B cell (primary cell): ENCODE data around the gene ABHD5. TPM values are rescaled to one million over a fixed set of nuclear protein-coding genes. Genes with fewer than 3 reads are reported as not detected.

Experiments used
- ATAC-seq: fragments of 200-7000 bp; cut with Tn5 transposase; one replicate; pipeline ENCODE4 v1.10.0; 2021; ENCODE audit warnings: low read depth, mild to moderate bottlenecking, moderate number of reproducible peaks, moderate library complexity
- CTCF ChIA-PET: fragments of 350-600 bp; sonication (Branson Sonifier 250); formaldehyde crosslinking; loops from one replicate; lab custom pipeline; 2021; ENCODE audit warnings: antibody characterized with exemption, inconsistent platforms; lab: Charles Lee
- POLR2A ChIA-PET: fragments of 350-600 bp; sonication (Branson Sonifier 250); formaldehyde crosslinking; loops from one replicate; lab custom pipeline; 2021; ENCODE audit warnings: antibody characterized with exemption; lab: Charles Lee
- DNase-seq: peaks from one replicate; pipeline ENCODE4 v3.0.0; 2013
- H2AFZ ChIP-seq: 2 replicates; pipeline ENCODE4 v1.6.1; 2012; ENCODE audit warnings: mild to moderate bottlenecking, low read depth, low read length; ENCODE audit not compliant: insufficient read depth, poor library complexity, severe bottlenecking
- H3K27ac ChIP-seq, 2 donors: 1 replicate in 1 of 2; 2 replicates in 1 of 2; pipeline ENCODE4 v1.5.1; 2012 to 2013; ENCODE audit warnings: low read length in 2 of 2, mild to moderate bottlenecking in 2 of 2, moderate library complexity in 1 of 2
- H3K27me3 ChIP-seq, 4 experiments: fragments of 200-600 bp in 1 of 4; sonication (generic) in 1 of 4; replicated peaks in 1 of 4; 1 replicate in 2 of 4; 2 replicates in 2 of 4; pipeline versions ENCODE4 v1.6.1 to v1.7.0; 2013 to 2016; ENCODE audit warnings: low read length in 3 of 4, mild to moderate bottlenecking in 2 of 4, mixed read lengths in 1 of 4, moderate library complexity in 1 of 4; ENCODE audit not compliant: insufficient read depth in 4 of 4, control insufficient read depth in 3 of 4; ENCODE audit errors: control extremely low read depth in 1 of 4
- H3K36me3 ChIP-seq, 2 experiments: replicated peaks in 1 of 2; 1 replicate in 1 of 2; 2 replicates in 1 of 2; pipeline versions ENCODE4 v1.6.1 to v1.7.1; 2013; ENCODE audit warnings: low read length in 1 of 2; ENCODE audit not compliant: insufficient read depth in 2 of 2, control insufficient read depth in 1 of 2; ENCODE audit errors: control extremely low read depth in 1 of 2, extremely low read depth in 1 of 2
- H3K4me1 ChIP-seq, 2 donors: fragments of 200-600 bp in 1 of 2; sonication (generic) in 1 of 2; 1 replicate in 1 of 2; 2 replicates in 1 of 2; pipeline versions ENCODE4 v1.5.1 to v1.6.1; 2013 to 2017; ENCODE audit warnings: low read length in 2 of 2; ENCODE audit not compliant: control insufficient read depth in 2 of 2, insufficient read depth in 2 of 2
- H3K4me2 ChIP-seq: replicated peaks from 2 replicates; pipeline ENCODE3; 2012; ENCODE audit warnings: mild to moderate bottlenecking, low read depth, low read length; ENCODE audit not compliant: poor library complexity, severe bottlenecking
- H3K4me3 ChIP-seq, 5 experiments: fragments of 200-600 bp in 1 of 5; sonication (generic) in 1 of 5; 1 replicate in 3 of 5; 2 replicates in 2 of 5; pipeline versions ENCODE4 v1.5.1 to v1.7.0; 2011 to 2016; ENCODE audit warnings: low read length in 4 of 5, mild to moderate bottlenecking in 4 of 5, low read depth in 2 of 5, control low read depth in 1 of 5, moderate library complexity in 1 of 5; ENCODE audit not compliant: insufficient read depth in 1 of 5; ENCODE audit errors: control extremely low read depth in 1 of 5, extremely low read depth in 1 of 5
- H3K79me2 ChIP-seq: fragments of 200-600 bp; sonication (generic); one replicate; pipeline ENCODE4 v1.6.0; 2016; ENCODE audit warnings: low read length; ENCODE audit not compliant: control insufficient read depth, insufficient read depth
- H3K9ac ChIP-seq: fragments of 200-600 bp; sonication (generic); 2 replicates; pipeline ENCODE4 v1.6.1; 2017; ENCODE audit warnings: mild to moderate bottlenecking, low read length, moderate library complexity
- H3K9me3 ChIP-seq, 3 donors: one replicate each; pipeline versions ENCODE4 v1.6.1 to v1.7.1; 2013; ENCODE audit warnings: low read length in 2 of 3; ENCODE audit not compliant: control insufficient read depth in 2 of 3, insufficient read depth in 1 of 3; ENCODE audit errors: control extremely low read depth in 1 of 3
- H4K20me1 ChIP-seq: 2 replicates; pipeline ENCODE4 v1.6.0; 2012; ENCODE audit warnings: mild to moderate bottlenecking, low read length; ENCODE audit not compliant: insufficient read depth, control insufficient read depth, poor library complexity, severe bottlenecking
- H3K27ac Mint-ChIP-seq: one replicate; pipeline ENCODE4 v1.8.0; 2021; ENCODE audit warnings: mixed read lengths
- H3K27me3 Mint-ChIP-seq: one replicate; pipeline ENCODE4 v1.8.0; 2021; ENCODE audit warnings: mixed read lengths
- H3K4me1 Mint-ChIP-seq: one replicate; pipeline ENCODE4 v1.8.0; 2021; ENCODE audit warnings: mixed read lengths
- H3K4me3 Mint-ChIP-seq: one replicate; pipeline ENCODE4 v1.8.0; 2021; ENCODE audit warnings: mixed read lengths
- H3K9me3 Mint-ChIP-seq: one replicate; pipeline ENCODE4 v1.8.0; 2022; ENCODE audit warnings: mixed read lengths; ENCODE audit not compliant: insufficient read depth
- CTCF ChIP-seq: fragments of 200-600 bp; IDR thresholded peaks from one replicate; pipeline ENCODE4 v1.8.0; 2022; ENCODE audit warnings: antibody characterized with exemption, mild to moderate bottlenecking
- EZH2 ChIP-seq: IDR thresholded peaks from 2 replicates; pipeline ENCODE4 v1.6.1; 2012; ENCODE audit warnings: borderline replicate concordance, low read depth, mild to moderate bottlenecking, moderate library complexity, low read length; ENCODE audit not compliant: insufficient read depth, poor library complexity, severe bottlenecking
- WGBS: methylation state at CpG from one replicate; pipeline ENCODE4 v1.1.5; 2013; ENCODE audit warnings: missing lambda C conversion rate; ENCODE audit not compliant: insufficient coverage; 5-methylcytosine and 5-hydroxymethylcytosine counted together
- intact Hi-C: fragments of 100-400 bp; cut with micrococcal nuclease; formaldehyde crosslinking; loops from one replicate; pipeline ENCODE4 v1.10.0; 2022
- polyA plus RNA-seq: library from polyadenylated mRNA; depleted of rRNA; stranded (reverse); fragments of >200 nt; gene quantifications from 2 replicates; pipeline ENCODE4 v1.2.3, GENCODE V29; 2012
- total RNA-seq, 2 donors: library from RNA; stranded (reverse); fragments of 120-200 nt in 1 of 2; gene quantifications; 1 replicate in 1 of 2; 2 replicates in 1 of 2; pipeline versions ENCODE4 v1.2.3 to v1.2.4, GENCODE V29; 2013 to 2022

The ABHD5 gene
- total and polyA plus RNA-seq, 2 donors (not counting 1 experiment from before 2014, with no cell fraction given), result 4.7 to 12.1 TPM

- Histone ChIP-seq H3K9ac (no peak overlapping the region), H3K4me3 (no peak overlapping the region), H3K27ac (no peak overlapping the region), H4K20me1 (no peaks in the 10 kb centered on the region), H3K4me1 (peaks cover 0 to 5% of the 10 kb centered on the region in 2 donors), H3K36me3 (no peaks in the 10 kb centered on the region), H3K4me2 (no peak overlapping the region), H2AFZ (no peak overlapping the region), H3K9me3 (no peaks in the 10 kb centered on the region), H3K27me3 (peaks cover 0 to 14% (median 2%) of the 10 kb centered on the region in 4 experiments), H3K79me2 (no peaks in the 10 kb centered on the region)
- Mint-ChIP-seq H3K9me3 (no peaks in the 10 kb centered on the region), H3K27ac (no peak overlapping the region), H3K4me3 (no peak overlapping the region), H3K4me1 (peaks cover 4% of the 10 kb centered on the region), H3K27me3 (peaks cover 36% of the 10 kb centered on the region)
- no peak for DNase-seq
- intact Hi-C loops, result no loop called here
- TF ChIP-seq CTCF (no peak), EZH2 (no peak)
- 9% methylated on average over 4 of the region's 10 CpGs for WGBS
- ATAC-seq, result no peak
- CTCF ChIA-PET, result no interaction called here
- POLR2A ChIA-PET, result no interaction called here
These were observed 82.7 kb downstream of the ABHD5 start for GRCh38 chr3:43773273-43774094.

GRCh38 chr3:43774799-43775198, 84.1 kb downstream of the ABHD5 start:
- DNase-seq (no peak), ATAC-seq (no peak)
- Histone ChIP-seq H3K27ac (no peak overlapping the region), H2AFZ (no peak overlapping the region), H3K79me2 (no peaks in the 10 kb centered on the region), H3K36me3 (no peaks in the 10 kb centered on the region), H3K9me3 (no peaks in the 10 kb centered on the region), H3K9ac (no peak overlapping the region), H3K27me3 (peaks cover 0 to 5% (median 0%) of the 10 kb centered on the region in 4 experiments), H3K4me1 (no peaks in the 10 kb centered on the region), H3K4me3 (no peak overlapping the region), H3K4me2 (no peak overlapping the region), H4K20me1 (no peaks in the 10 kb centered on the region)
- Mint-ChIP-seq H3K27ac (no peak overlapping the region), H3K4me1 (no peaks in the 10 kb centered on the region), H3K9me3 (peaks cover 3% of the 10 kb centered on the region), H3K27me3 (peaks cover 31% of the 10 kb centered on the region), H3K4me3 (no peak overlapping the region)
- CTCF ChIA-PET, result no interaction called here
- intact Hi-C loops, result no loop called here
- 89% methylated on average over 1 of the region's 4 CpGs for WGBS
- POLR2A ChIA-PET, result no interaction called here
- TF ChIP-seq CTCF (no peak), EZH2 (no peak)
